ENCODE results near the gene APRT. TPM values are rescaled to one million over a fixed set of nuclear protein-coding genes. Genes with fewer than 3 reads are reported as not detected.
A peak's percentile ranks its signal among the peaks of the same experiment; 100 is the strongest.

APRT gene, protein sequence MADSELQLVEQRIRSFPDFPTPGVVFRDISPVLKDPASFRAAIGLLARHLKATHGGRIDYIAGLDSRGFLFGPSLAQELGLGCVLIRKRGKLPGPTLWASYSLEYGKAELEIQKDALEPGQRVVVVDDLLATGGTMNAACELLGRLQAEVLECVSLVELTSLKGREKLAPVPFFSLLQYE
- 312 and 314 TPM in 2 replicates for total RNA-seq

DNA sequence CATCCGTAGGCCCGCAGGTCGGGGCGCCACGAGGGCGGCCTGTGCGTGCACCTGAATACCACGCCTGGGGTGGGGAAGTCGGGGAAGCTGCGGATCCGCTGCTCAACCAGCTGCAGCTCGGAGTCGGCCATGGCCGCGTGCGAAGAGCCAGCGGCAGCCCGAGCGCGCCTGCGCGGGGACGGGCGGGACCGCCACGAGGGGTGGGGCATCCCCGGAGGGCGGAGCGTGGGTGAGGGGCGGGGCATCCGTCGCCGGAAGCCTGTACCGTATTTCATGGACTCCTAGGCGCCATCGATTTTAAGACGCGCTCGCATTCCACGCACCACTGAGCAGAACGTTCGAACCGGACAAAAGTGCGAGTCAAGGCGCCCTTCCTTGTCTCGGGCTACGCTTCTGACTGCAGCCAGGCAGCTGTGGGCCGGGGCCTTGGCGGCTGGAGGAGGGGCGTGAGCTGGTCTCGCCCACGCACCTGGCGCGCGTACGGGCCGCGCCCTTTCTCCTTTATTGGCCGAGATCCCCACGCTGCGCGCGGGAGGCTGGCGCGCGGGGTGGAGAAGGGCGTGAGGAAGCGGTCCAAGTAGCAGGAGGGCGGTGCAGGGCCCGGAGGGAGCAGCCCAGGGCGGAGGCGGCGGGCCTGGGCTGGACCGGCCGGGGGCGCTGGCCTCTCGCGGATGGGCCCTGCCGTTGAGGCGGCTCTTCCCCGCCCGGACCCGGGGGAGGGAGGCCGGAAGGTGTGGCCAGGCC is at the start of gene APRT:
Gene APRT, minus strand, starts transcription at position 160 of the 744 bp plus-strand sequence. Its CDS starts 29 bp downstream, at position 131.
- peaks cover 15% of the 10 kb centered on the region for H3K4me1 Mint-ChIP-seq
- H3K36me3 Mint-ChIP-seq (ENCODE audit: low read depth), result peaks cover 34% of the 10 kb centered on the region
- no peaks in the 10 kb centered on the region for H3K9me3 Mint-ChIP-seq
- H3K27ac Mint-ChIP-seq, result peak within 1 kb of the TSS; percentile 95
- H3K4me3 Mint-ChIP-seq, result peak within 1 kb of the TSS; percentile 89
- intact Hi-C loops (cut with micrococcal nuclease), result loop anchor here (1.0 to 5.0 kb wide), 5 partner anchors 9 to 405 kb away; partner anchors contain the start of genes CDH15, CDT1, TRAPPC2L and ZNF778
- peak; percentile 99 for DNase-seq
- H3K27me3 Mint-ChIP-seq, result no peaks in the 10 kb centered on the region

DNA sequence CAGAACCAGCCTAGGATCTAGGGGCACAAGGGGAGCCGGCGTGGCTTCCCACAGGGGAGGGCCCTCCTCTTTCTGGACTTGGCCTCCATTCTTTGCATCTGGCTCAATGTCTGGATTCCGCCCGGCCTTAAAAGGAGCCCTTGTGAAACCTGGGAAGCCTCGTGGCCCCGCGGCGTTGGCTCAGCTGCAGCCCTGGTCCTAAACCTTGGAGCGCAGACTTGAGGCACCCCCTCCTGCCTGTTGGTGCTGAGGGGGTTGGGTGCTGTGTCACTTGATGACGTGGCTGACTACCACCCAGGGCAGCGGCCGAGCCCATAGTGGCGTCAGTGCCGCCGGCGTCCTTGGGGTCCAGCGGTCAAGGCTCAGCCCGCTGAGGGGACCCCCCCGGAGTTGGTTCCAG is 49.6 kb upstream of the APRT start:
- no peak for DNase-seq
- no peak overlapping the region for H3K27ac Mint-ChIP-seq
- no peaks in the 10 kb centered on the region for H3K27me3 Mint-ChIP-seq
- intact Hi-C loops (cut with micrococcal nuclease), result no loop called here
- H3K9me3 Mint-ChIP-seq, result no peaks in the 10 kb centered on the region
- H3K36me3 Mint-ChIP-seq (ENCODE audit: low read depth), result peaks cover 19% of the 10 kb centered on the region
- H3K4me3 Mint-ChIP-seq, result no peak overlapping the region
- peaks cover 10% of the 10 kb centered on the region for H3K4me1 Mint-ChIP-seq

DNA sequence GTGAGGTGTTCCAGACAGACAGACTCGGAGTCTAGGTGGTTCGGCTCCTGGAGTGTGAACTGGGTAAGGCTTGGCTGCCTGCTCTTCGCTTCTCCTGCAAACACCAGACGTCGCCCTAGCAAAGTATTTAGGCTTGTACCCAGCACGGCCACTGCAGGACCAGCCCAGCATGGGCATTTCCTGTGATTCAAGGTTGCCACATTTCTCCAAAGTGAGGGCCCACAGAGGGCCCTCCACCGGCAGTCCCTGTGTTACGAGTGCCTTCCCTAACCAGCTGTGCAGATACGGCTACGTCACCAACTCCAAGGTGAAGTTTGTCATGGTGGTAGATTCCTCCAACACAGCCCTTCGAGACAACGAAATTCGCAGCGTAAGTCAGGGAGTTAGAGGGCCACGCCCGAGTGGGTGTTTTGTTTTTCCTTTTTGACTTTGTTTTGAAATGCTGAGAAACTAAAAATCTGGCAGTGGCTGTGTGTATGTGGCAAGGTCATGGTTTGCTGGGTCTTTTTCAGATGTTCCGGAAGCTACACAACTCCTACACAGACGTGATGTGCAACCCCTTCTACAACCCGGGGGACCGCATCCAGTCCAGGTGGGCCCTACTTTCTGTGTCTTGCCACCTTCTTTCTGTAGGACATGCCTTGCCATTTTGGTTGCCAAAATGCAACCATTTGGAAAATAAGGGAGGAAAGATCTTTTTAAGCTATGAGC is 47.8 kb upstream of the APRT start:
- intact Hi-C loops (cut with micrococcal nuclease), result no loop called here
- peak overlapping the region; percentile 26 for H3K4me3 Mint-ChIP-seq

DNA sequence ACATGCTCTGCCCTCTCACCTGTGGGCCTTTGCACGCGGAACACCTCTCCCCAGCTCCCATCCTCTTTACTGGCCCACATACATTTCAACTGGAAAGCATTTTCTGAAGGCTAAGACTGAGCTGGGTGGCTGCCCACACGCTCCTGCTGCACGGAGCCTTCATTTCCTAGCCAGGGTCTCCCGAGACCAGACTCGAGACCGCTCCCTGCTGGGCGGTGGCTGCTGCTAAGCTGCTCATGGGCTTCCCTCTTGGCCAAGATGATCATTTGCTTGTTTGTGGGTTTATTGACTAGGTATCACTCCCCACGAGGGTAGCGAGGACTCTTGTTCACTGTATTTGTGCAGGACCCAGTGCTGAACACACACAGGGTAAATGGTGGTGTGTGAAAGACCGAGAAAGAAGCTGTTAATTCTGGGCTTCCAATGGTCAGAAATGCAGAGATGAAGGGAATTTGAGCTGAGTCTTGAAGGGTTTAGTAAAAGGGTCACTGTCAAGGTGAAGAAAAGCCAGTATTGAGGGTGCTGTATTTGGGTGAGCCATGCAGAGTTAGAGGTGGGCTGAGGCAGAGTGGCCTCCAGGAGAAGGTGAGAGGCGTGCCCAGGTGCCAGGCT is 46.1 kb upstream of the APRT start:
- Mint-ChIP-seq H3K27ac (peak overlapping the region; percentile 94), H3K4me1 (peaks cover 17% of the 10 kb centered on the region), H3K4me3 (peak overlapping the region; percentile 99), H3K9me3 (no peaks in the 10 kb centered on the region), H3K36me3 (ENCODE audit: low read depth) (peaks cover 22% of the 10 kb centered on the region), H3K27me3 (no peaks in the 10 kb centered on the region)
- intact Hi-C loops (cut with micrococcal nuclease), result loop anchor here (1.0 kb wide), 3 partner anchors 42 to 358 kb away; no protein-coding TSS in a partner anchor
- DNase-seq, result peak; percentile 92

More for the DNA sequence above, 47.8 kb upstream of the APRT start:
- Mint-ChIP-seq H3K36me3 (ENCODE audit: low read depth) (peaks cover 22% of the 10 kb centered on the region), H3K27me3 (no peaks in the 10 kb centered on the region), H3K9me3 (no peaks in the 10 kb centered on the region), H3K4me1 (peaks cover 17% of the 10 kb centered on the region), H3K27ac (no peak overlapping the region)
- no peak for DNase-seq

DNA sequence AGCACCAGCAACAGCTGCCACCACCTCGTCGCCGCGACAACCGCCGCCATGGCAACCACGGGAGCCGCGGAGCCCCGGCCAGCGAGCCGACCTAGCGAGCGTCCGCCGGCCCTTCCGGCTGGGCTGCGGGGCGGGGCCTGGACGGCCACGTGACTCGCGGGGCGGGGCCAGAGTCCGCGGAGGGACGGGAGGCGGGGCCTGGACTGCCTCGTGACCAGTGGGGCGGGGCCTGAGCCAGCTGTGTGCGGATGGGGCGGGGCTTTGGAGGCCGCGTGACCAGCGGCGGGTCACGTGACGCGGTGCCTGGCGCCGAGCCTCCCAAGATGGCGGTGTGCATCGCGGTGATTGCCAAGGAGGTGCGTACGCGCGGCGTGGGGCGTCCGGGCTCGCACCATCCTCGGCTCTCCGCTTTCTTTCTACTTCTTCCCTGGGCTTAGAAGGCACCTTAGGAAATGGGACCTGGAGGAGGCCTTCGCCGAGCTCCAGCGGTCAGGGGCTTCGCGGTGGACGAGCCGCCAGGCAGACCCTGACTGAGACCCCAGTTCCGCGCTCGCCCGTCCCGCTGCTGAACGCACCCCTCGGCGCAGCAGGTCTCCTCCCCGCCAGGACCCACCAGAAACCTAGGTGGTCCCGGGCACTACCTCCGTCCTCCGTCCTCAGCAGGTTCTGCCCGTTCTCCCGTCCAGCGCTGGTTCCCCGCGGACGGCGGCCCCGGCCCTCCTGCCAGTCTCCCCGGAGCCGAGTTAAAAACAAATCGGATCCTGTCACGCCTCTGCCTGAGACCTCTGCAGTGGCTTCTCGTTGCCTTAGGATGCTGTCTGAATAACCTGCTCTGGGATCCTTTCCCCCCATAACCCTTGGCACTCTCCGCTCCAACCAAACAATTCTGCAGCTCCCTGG is 45.4 kb upstream of the APRT start, which contains the start of the genes GALNS and TRAPPC2L:
Gene GALNS, minus strand, starts transcription at position 120 of the 900 bp plus-strand sequence. Its CDS starts 70 bp downstream, at position 50.
Gene TRAPPC2L, plus strand, starts transcription at position 300 of the 900 bp plus-strand sequence. Its CDS starts 24 bp downstream, at position 324.
- intact Hi-C loops (cut with micrococcal nuclease), result loop anchor here (1.0 kb wide), 4 partner anchors 41 to 359 kb away; no protein-coding TSS in a partner anchor
- H3K9me3 Mint-ChIP-seq, result no peaks in the 10 kb centered on the region
- H3K4me1 Mint-ChIP-seq, result peaks cover 19% of the 10 kb centered on the region
- no peaks in the 10 kb centered on the region for H3K27me3 Mint-ChIP-seq
- H3K36me3 Mint-ChIP-seq (ENCODE audit: low read depth), result peaks cover 22% of the 10 kb centered on the region
- peak within 1 kb of the TSS; percentile 99 for H3K4me3 Mint-ChIP-seq
- H3K27ac Mint-ChIP-seq, result peak within 1 kb of the TSS; percentile 94
- peak; percentile 100 for DNase-seq

DNA sequence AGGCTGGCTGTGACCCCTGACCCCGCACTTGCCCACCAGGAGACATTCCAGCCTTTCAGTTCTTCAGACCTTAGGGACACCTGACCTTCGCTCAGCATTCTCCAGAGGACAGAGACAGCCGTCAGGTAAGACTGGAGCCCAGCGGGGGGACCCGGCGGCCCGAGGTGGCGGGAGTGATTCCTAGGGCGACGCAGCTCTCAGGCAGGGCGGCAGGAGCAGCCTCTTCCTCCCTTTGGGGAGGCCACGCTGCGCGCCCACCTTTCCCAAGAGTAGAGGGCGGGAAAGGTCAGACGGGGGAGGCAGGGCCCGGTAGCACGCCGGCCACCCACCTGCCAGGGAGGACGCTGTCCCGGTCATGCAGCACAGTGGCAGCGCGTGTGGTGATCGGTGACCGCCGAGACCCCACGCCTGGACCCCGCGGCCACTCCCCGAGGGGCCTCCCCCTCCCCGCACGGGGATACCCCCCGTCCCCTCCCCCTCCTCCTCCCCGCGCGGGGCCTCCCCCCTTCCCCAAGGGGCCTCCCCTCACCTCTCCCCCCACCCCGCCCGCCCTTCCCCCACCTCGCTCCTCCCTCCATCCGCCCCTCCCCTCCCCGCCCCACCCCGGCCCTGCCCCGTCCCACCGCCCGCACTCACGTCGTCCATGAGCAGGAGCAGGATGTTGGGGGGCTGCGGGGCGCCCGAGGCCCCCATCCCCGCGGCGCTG is 44.5 kb upstream of the APRT start:
- intact Hi-C loops (cut with micrococcal nuclease), result loop anchor here (1.0 kb wide), 1 partner anchor 74 kb away; no protein-coding TSS in a partner anchor
- Mint-ChIP-seq H3K27ac (no peak overlapping the region), H3K9me3 (no peaks in the 10 kb centered on the region), H3K36me3 (ENCODE audit: low read depth) (peaks cover 22% of the 10 kb centered on the region), H3K27me3 (no peaks in the 10 kb centered on the region), H3K4me3 (peak overlapping the region; percentile 99), H3K4me1 (peaks cover 19% of the 10 kb centered on the region)
- peak; percentile 67 for DNase-seq

DNA sequence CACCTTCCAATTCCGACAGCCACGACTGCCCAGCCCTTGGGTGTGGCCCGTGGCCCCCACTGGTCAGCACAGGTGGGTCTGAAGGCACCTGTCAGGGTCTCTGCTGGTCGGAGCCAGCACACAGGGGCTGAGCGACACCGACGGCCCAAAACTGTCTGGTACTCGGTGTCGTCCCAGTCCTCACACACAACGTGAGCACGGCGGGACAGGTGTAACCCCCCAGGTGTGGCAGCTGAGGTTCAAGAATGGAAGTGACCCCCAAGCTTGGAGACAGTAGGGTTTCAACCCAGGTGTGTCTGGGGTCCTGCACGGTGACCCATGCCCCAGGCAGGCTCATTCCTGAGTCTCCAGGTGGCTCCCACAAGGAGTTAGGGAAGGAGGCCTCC is 44.0 kb upstream of the APRT start:
- H3K27me3 Mint-ChIP-seq, result no peaks in the 10 kb centered on the region
- peaks cover 19% of the 10 kb centered on the region for H3K4me1 Mint-ChIP-seq
- no peak overlapping the region for H3K27ac Mint-ChIP-seq
- H3K4me3 Mint-ChIP-seq, result peak overlapping the region; percentile 76
- intact Hi-C loops (cut with micrococcal nuclease), result loop anchor here (1.0 kb wide), 1 partner anchor 73 kb away; no protein-coding TSS in a partner anchor
- no peak for DNase-seq
- no peaks in the 10 kb centered on the region for H3K9me3 Mint-ChIP-seq
- H3K36me3 Mint-ChIP-seq (ENCODE audit: low read depth), result peaks cover 18% of the 10 kb centered on the region

DNA sequence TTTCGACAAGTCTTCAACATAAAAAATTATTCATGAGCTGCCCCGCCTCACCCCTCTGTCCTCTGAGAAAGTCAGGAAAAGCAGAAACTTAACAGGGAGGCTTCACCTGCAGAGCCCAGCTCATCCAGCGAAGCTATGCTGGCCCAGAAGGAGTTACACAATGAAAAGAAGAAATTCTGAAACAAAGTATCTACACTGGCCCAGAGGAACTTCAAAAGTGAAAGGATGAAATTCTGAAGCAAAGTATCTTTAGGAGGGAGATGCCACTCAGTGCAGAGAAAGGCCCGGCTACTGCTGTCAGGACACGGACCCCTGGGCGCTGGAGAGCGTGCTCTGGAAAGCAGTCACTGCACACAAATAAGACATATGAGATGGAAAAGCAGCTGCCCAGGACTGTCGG is 43.4 kb upstream of the APRT start:
- H3K9me3 Mint-ChIP-seq, result no peaks in the 10 kb centered on the region
- intact Hi-C loops (cut with micrococcal nuclease), result no loop called here
- H3K36me3 Mint-ChIP-seq (ENCODE audit: low read depth), result peaks cover 18% of the 10 kb centered on the region
- DNase-seq, result no peak
- H3K4me3 Mint-ChIP-seq, result peak overlapping the region; percentile 72
- H3K27ac Mint-ChIP-seq, result peak overlapping the region; percentile 30
- peaks cover 19% of the 10 kb centered on the region for H3K4me1 Mint-ChIP-seq
- H3K27me3 Mint-ChIP-seq, result no peaks in the 10 kb centered on the region

DNA sequence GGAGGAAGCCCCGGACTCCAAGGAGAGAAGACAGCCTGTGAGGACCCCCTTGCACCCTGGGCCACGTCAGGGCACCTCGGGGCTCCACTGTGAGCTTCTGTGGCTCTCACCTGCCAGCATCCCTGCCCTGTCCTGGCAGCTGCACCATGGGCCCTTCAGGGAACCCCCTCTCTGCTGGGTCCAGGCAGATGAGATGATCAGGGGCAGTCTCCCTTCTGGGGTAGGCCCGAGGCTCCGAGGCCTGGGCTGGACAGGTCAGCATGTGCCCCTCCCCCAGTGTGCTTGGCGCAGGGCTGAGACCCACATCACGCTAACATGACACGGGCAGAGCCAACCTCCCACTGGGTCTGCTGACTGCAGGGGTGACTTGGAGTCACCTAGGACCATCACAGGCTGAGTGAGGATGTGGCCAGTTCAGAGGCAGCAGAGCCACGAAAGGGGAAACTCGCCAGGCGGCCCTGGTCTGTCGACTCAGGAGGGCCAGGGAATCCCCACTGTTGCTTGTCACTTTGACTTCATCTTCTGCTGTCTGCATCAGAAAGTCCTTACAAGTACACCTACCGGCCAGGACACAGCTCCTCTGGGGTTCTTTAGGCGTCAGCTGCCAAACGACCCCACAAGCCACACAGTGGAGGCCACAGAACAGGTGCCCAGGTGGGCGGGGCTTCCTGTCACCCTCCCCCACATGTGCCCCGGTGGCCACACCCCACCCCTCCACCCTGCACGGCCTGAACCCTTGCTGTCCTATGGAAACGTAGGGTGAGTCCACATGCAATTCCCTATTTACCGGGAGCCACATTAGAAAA is 42.8 kb upstream of the APRT start:
- intact Hi-C loops (cut with micrococcal nuclease), result no loop called here
- Mint-ChIP-seq H3K4me3 (peak overlapping the region; percentile 72), H3K9me3 (no peaks in the 10 kb centered on the region), H3K27me3 (no peaks in the 10 kb centered on the region), H3K4me1 (peaks cover 19% of the 10 kb centered on the region), H3K36me3 (ENCODE audit: low read depth) (peaks cover 12% of the 10 kb centered on the region), H3K27ac (no peak overlapping the region)
- peak; percentile 65 for DNase-seq

DNA sequence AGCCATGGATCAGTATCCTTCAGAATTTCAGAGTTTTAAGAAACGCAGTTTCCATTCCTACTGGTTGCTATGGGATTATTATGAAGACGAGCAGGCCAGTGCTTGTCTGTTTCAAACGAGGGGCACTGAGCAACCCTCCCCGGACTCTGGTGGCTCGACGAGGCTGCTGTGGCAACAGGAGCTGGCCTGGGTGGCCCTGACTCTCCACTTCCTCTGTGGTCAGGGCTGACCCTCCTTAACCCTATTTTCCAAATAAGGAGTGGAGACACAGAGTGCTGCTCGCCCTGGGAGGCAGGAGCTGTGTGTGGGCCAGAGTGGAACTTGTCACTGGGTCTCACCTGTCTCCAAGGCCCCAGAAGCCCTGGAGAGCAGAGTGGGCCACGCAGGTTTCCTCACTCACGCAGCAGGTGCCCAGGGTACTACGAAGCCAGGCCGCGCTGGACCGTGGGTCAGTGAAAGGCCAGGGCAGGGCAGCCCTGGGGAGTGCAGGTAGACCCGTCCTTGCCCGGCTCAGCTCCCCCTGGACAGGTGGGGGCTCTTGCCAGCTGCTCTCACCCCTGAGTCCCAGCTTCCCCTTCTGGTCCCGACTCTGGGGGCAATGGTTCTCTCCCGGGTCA is 41.7 kb upstream of the APRT start:
- H3K36me3 Mint-ChIP-seq (ENCODE audit: low read depth), result peaks cover 10% of the 10 kb centered on the region
- DNase-seq, result no peak
- no peak overlapping the region for H3K4me3 Mint-ChIP-seq
- no peaks in the 10 kb centered on the region for H3K9me3 Mint-ChIP-seq
- no peaks in the 10 kb centered on the region for H3K27me3 Mint-ChIP-seq
- intact Hi-C loops (cut with micrococcal nuclease), result no loop called here
- no peak overlapping the region for H3K27ac Mint-ChIP-seq
- peaks cover 17% of the 10 kb centered on the region for H3K4me1 Mint-ChIP-seq

DNA sequence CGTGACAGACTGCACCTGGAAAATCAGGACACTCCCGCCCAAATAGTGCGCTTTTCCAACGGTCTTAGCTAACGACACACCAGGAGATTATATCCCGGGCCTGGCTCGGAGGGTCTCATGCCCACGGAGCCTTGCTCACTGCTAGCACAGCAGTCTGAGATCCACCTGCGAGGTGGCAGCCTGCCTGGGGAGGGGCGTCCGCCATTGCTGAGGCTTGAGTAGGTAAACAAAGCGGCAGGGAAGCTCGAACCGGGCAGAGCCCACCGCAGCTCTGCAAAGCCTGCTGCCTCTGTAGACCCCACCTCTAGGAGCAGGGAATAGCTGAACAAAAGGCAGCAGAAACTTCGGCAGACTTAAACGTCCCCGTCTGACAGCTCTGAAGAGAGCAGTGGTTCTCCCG is 39.9 kb upstream of the APRT start:
- H3K27me3 Mint-ChIP-seq, result no peaks in the 10 kb centered on the region
- DNase-seq, result no peak
- peaks cover 8% of the 10 kb centered on the region for H3K4me1 Mint-ChIP-seq
- H3K27ac Mint-ChIP-seq, result no peak overlapping the region
- peaks cover 3% of the 10 kb centered on the region for H3K36me3 Mint-ChIP-seq (ENCODE audit: low read depth)
- H3K4me3 Mint-ChIP-seq, result no peak overlapping the region
- intact Hi-C loops (cut with micrococcal nuclease), result no loop called here
- no peaks in the 10 kb centered on the region for H3K9me3 Mint-ChIP-seq
